ENCODE data around the gene CUL4A. TPM values are rescaled to one million over a fixed set of nuclear protein-coding genes. Genes with fewer than 3 reads are reported as not detected.

Gene CUL4A
- total and polyA plus RNA-seq, 3 experiments from 2014 or later = 67.4 to 87.3 (median 82.5) TPM

DNA sequence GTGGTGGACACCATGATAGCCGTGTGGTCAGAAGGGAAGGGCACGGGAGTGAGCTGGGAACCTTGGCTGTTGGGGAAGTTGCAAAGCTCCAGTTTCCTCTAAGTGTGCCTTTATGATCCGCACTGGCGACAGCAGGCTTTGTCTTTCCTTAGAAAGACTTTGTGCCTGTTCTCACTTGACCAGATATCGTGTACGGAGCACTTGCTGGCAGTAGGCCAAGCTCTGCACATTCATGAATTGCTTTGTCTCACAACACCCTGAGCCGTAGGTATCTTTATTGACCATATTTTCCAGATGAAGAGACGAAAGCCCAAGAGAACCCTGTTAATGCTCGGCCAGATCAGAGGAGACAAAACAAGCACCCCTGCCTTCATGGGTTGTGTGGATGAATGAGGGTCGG lies 15.1 kb downstream of the CUL4A start:
- DNase-seq = no peak
- H3K27me3 Mint-ChIP-seq = peaks cover 0 to 2% of the 10 kb centered on the region in 2 donors
- Histone ChIP-seq H3K36me3 (ENCODE audit: insufficient read depth, low read length) (peaks cover 36% of the 10 kb centered on the region), H3K9me3 (ENCODE audit: low read length) (no peaks in the 10 kb centered on the region), H3K4me3 (ENCODE audit: low read length) (no peak overlapping the region), H3K27ac (ENCODE audit: low read depth, low read length) (no peak overlapping the region), H3K4me1 (ENCODE audit: insufficient read depth, low read length) (no peaks in the 10 kb centered on the region), H3K27me3 (ENCODE audit: insufficient read depth, low read length, poor library complexity, severe bottlenecking) (no peaks in the 10 kb centered on the region)
- H3K36me3 Mint-ChIP-seq = peaks cover 3 to 93% (median 30%) of the 10 kb centered on the region in 3 donors
- POLR2A ChIA-PET = no interaction called here
- H3K27ac Mint-ChIP-seq = no peak overlapping the region
- peaks cover 23 to 35% (median 33%) of the 10 kb centered on the region in 3 donors for H3K4me1 Mint-ChIP-seq
- no peaks in the 10 kb centered on the region for H3K9me3 Mint-ChIP-seq
- CTCF ChIA-PET = no interaction called here
- no peak overlapping the region for H3K4me3 Mint-ChIP-seq

DNA sequence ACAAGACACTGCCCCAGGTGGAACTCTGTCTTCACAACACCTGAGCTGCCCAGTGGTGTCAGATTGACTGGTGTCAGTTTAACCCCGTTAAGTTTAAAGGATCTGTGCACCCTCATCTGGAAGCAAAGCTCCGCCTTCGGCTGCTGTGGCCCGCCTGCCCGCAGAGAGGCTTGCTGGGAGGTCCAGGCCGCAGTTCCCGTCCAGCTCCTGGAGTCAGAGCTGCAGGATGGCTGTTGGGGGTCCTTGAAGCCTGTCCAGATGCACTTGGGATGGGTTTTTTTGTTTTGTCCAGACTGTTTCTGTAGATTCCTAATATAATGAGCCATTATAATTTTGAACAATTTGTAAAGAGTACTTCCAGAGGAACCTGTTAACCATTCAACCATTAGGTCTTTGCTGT lies 16.1 kb downstream of the CUL4A start:
- Histone ChIP-seq H3K27me3 (ENCODE audit: insufficient read depth, low read length, poor library complexity, severe bottlenecking) (no peaks in the 10 kb centered on the region), H3K36me3 (ENCODE audit: insufficient read depth, low read length) (peaks cover 36% of the 10 kb centered on the region), H3K4me3 (ENCODE audit: low read length) (no peak overlapping the region), H3K4me1 (ENCODE audit: insufficient read depth, low read length) (no peaks in the 10 kb centered on the region), H3K27ac (ENCODE audit: low read depth, low read length) (no peak overlapping the region), H3K9me3 (ENCODE audit: low read length) (no peaks in the 10 kb centered on the region)
- no peak for DNase-seq
- no peaks in the 10 kb centered on the region for H3K9me3 Mint-ChIP-seq
- H3K4me3 Mint-ChIP-seq = no peak overlapping the region
- H3K27me3 Mint-ChIP-seq = peaks cover 0 to 2% of the 10 kb centered on the region in 2 donors
- peaks cover 3 to 93% (median 30%) of the 10 kb centered on the region in 3 donors for H3K36me3 Mint-ChIP-seq
- ChIA-PET POLR2A (interaction anchor here (0.5 kb wide), 1 partner anchor 1056 kb away, joined by 3 read pairs; no protein-coding TSS in a partner anchor), CTCF (no interaction called here)
- peaks cover 18 to 26% (median 25%) of the 10 kb centered on the region in 3 donors for H3K4me1 Mint-ChIP-seq
- no peak overlapping the region for H3K27ac Mint-ChIP-seq

GRCh38 chr13:113226873-113227450 lies 17.5 kb downstream of the CUL4A start:
- Mint-ChIP-seq H3K4me1 (peaks cover 12 to 18% (median 16%) of the 10 kb centered on the region in 3 donors), H3K36me3 (peaks cover 3 to 92% (median 29%) of the 10 kb centered on the region in 3 donors), H3K9me3 (no peaks in the 10 kb centered on the region), H3K4me3 (no peak overlapping the region), H3K27me3 (peaks cover 0 to 2% of the 10 kb centered on the region in 2 donors), H3K27ac (peak overlapping the region in 3 of 8 donors; percentile 3 to 30 (median 12))
- POLR2A ChIA-PET = no interaction called here
- Histone ChIP-seq H3K4me3 (ENCODE audit: low read length) (no peak overlapping the region), H3K27me3 (ENCODE audit: insufficient read depth, low read length, poor library complexity, severe bottlenecking) (no peaks in the 10 kb centered on the region), H3K27ac (ENCODE audit: low read depth, low read length) (no peak overlapping the region), H3K36me3 (ENCODE audit: insufficient read depth, low read length) (peaks cover 36% of the 10 kb centered on the region), H3K4me1 (ENCODE audit: insufficient read depth, low read length) (no peaks in the 10 kb centered on the region), H3K9me3 (ENCODE audit: low read length) (no peaks in the 10 kb centered on the region)
- DNase-seq = no peak
- CTCF ChIA-PET = no interaction called here

DNA sequence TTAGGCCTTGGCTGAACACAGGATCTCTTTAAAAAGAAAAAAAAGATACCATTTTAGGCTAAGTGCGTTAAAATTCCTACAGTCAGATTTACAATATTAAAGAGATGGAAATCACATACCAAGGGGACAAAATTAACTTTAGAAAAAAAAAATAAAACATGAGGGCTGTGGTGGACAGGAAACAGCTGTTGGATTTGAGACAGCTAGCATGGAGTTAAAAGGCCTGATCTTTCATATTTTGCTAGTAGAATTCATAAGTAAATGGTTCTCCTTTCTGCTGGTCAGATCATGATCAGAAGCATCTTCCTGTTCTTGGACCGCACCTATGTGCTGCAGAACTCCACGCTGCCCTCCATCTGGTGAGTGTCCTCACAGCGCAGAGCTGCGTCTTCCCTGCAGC lies 19.7 kb downstream of the CUL4A start:
- Mint-ChIP-seq H3K36me3 (peaks cover 9 to 93% (median 32%) of the 10 kb centered on the region in 3 donors), H3K9me3 (no peaks in the 10 kb centered on the region), H3K27me3 (peaks cover 0 to 2% of the 10 kb centered on the region in 2 donors), H3K27ac (peak overlapping the region in 1 of 8 donors; percentile 36), H3K4me1 (peaks cover 4 to 7% (median 7%) of the 10 kb centered on the region in 3 donors), H3K4me3 (no peak overlapping the region)
- no peak for DNase-seq
- peaks cover 54% of the 10 kb centered on the region for H3K36me3 ChIP-seq (ENCODE audit: insufficient read depth, low read length)
- ChIA-PET POLR2A (no interaction called here), CTCF (interaction anchor here (1.3 kb wide), 1 partner anchor 15 kb away, joined by 3 read pairs; no protein-coding TSS in a partner anchor)
- H3K27me3 ChIP-seq (ENCODE audit: insufficient read depth, low read length, poor library complexity, severe bottlenecking) = no peaks in the 10 kb centered on the region
- H3K9me3 ChIP-seq (ENCODE audit: low read length) = no peaks in the 10 kb centered on the region
- no peak overlapping the region for H3K4me3 ChIP-seq (ENCODE audit: low read length)
- no peak overlapping the region for H3K27ac ChIP-seq (ENCODE audit: low read depth, low read length)
- H3K4me1 ChIP-seq (ENCODE audit: insufficient read depth, low read length) = no peaks in the 10 kb centered on the region

GRCh38 chr13:113229791-113230190 lies 20.4 kb downstream of the CUL4A start:
- Mint-ChIP-seq H3K36me3 (peaks cover 9 to 92% (median 29%) of the 10 kb centered on the region in 3 donors), H3K4me3 (no peak overlapping the region), H3K27ac (no peak overlapping the region), H3K9me3 (no peaks in the 10 kb centered on the region), H3K27me3 (peaks cover 0 to 2% of the 10 kb centered on the region in 2 donors), H3K4me1 (peaks cover 3 to 7% (median 7%) of the 10 kb centered on the region in 3 donors)
- Histone ChIP-seq H3K27ac (ENCODE audit: low read depth, low read length) (no peak overlapping the region), H3K4me3 (ENCODE audit: low read length) (no peak overlapping the region), H3K36me3 (ENCODE audit: insufficient read depth, low read length) (peaks cover 57% of the 10 kb centered on the region), H3K4me1 (ENCODE audit: insufficient read depth, low read length) (no peaks in the 10 kb centered on the region), H3K9me3 (ENCODE audit: low read length) (no peaks in the 10 kb centered on the region), H3K27me3 (ENCODE audit: insufficient read depth, low read length, poor library complexity, severe bottlenecking) (no peaks in the 10 kb centered on the region)
- CTCF ChIA-PET = interaction anchor here (1.3 kb wide), 1 partner anchor 15 kb away, joined by 3 read pairs; no protein-coding TSS in a partner anchor
- POLR2A ChIA-PET = no interaction called here
- no peak for DNase-seq

DNA sequence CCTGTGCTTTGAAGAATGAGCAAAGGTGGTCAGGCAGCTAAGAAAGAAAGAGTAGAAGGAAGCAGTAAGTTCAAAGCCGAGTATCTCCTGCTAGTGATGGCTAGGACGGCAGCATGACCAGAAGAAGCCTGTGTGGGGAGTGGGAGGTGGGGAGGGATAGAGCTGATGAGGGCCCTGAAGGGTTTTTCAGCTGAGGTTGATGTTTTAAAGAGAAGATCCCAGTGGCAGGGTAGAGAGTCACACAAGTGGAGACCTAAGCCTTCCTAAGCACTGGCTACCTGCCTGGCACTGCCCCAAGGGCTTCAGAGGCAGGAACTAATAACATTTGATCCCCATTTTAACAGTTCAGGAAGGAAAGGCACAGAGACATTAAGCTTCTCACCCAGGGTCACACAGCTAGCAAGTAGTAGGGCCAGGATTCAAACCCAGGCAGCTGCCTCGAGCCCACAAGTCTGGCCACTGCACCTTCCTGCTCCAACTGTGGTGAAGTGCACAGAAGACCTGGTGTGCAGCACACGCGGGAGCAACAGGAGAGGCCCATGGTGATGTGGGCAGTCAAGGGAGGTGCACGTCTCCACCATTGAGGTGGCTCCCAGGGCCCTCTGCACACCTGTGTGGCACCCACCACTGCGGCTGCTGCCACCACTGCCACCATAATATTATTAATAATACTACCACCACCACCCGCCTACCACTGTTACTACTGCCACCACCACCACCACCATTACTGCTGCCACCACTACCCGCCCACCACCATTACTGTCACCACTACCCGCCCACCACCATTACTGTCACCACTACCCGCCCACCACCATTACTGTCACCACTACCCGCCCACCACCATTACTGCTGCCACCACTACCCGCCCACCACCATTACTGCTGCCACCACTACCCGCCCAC lies 22.1 kb downstream of the CUL4A start:
- H3K36me3 Mint-ChIP-seq = peaks cover 9 to 90% (median 34%) of the 10 kb centered on the region in 3 donors
- CTCF ChIA-PET = no interaction called here
- POLR2A ChIA-PET = no interaction called here

GRCh38 chr13:113232208-113233003 lies 23.0 kb downstream of the CUL4A start:
- no peaks in the 10 kb centered on the region for H3K9me3 Mint-ChIP-seq
- peaks cover 0 to 2% (median 0%) of the 10 kb centered on the region in 3 donors for H3K4me1 Mint-ChIP-seq
- ChIA-PET POLR2A (no interaction called here), CTCF (no interaction called here)
- no peak overlapping the region for H3K4me3 Mint-ChIP-seq
- no peaks in the 10 kb centered on the region for H3K4me1 ChIP-seq (ENCODE audit: insufficient read depth, low read length)
- no peak overlapping the region for H3K4me3 ChIP-seq (ENCODE audit: low read length)
- no peak for DNase-seq
- peaks cover 0 to 2% of the 10 kb centered on the region in 2 donors for H3K27me3 Mint-ChIP-seq
- H3K36me3 Mint-ChIP-seq = peaks cover 9 to 91% (median 33%) of the 10 kb centered on the region in 3 donors
- no peak overlapping the region for H3K27ac ChIP-seq (ENCODE audit: low read depth, low read length)
- H3K36me3 ChIP-seq (ENCODE audit: insufficient read depth, low read length) = peaks cover 49% of the 10 kb centered on the region
- H3K27ac Mint-ChIP-seq = no peak overlapping the region
- no peaks in the 10 kb centered on the region for H3K9me3 ChIP-seq (ENCODE audit: low read length)
- H3K27me3 ChIP-seq (ENCODE audit: insufficient read depth, low read length, poor library complexity, severe bottlenecking) = no peaks in the 10 kb centered on the region

More for the DNA sequence above, 22.1 kb downstream of the CUL4A start:
- Histone ChIP-seq H3K9me3 (ENCODE audit: low read length) (no peaks in the 10 kb centered on the region), H3K27me3 (ENCODE audit: insufficient read depth, low read length, poor library complexity, severe bottlenecking) (no peaks in the 10 kb centered on the region), H3K27ac (ENCODE audit: low read depth, low read length) (no peak overlapping the region), H3K36me3 (ENCODE audit: insufficient read depth, low read length) (peaks cover 48% of the 10 kb centered on the region), H3K4me3 (ENCODE audit: low read length) (no peak overlapping the region), H3K4me1 (ENCODE audit: insufficient read depth, low read length) (no peaks in the 10 kb centered on the region)
- Mint-ChIP-seq H3K4me1 (peaks cover under 1 to 2% (median under 1%) of the 10 kb centered on the region in 3 donors), H3K27ac (peak overlapping the region in 3 of 8 donors; percentile 1 to 70 (median 65)), H3K9me3 (no peaks in the 10 kb centered on the region), H3K4me3 (no peak overlapping the region), H3K27me3 (peaks cover 0 to 2% of the 10 kb centered on the region in 2 donors)
- no peak for DNase-seq

All from CD8-positive, alpha-beta memory T cell (primary cell).